A549 (cell line): ENCODE data around the gene TBC1D22A. TPM values are rescaled to one million over a fixed set of nuclear protein-coding genes. Genes with fewer than 3 reads are reported as not detected.

Experiments used
- ATAC-seq, 2 experiments: fragments of 200-7000 bp in 1 of 2; fragments of >200 bp in 1 of 2; cut with Nextera tagmentation in 1 of 2; cut with Tn5 transposase in 1 of 2; 3 replicates each; pipeline versions ENCODE4 v1.8.0 to v1.9.1; 2018 to 2020; ENCODE audit warnings: mild to moderate bottlenecking in 1 of 2, moderate library complexity in 1 of 2
- CTCF ChIA-PET: fragments of 300-600 bp; sonication (Branson Sonifier 250); formaldehyde crosslinking; extraction: SDS; loops from one replicate; lab custom pipeline; 2021; ENCODE audit warnings: antibody characterized with exemption, inconsistent platforms; lab: Yijun Ruan, JAX
- POLR2A ChIA-PET: fragments of 350-600 bp; formaldehyde crosslinking; extraction: SDS; loops from one replicate; lab custom pipeline; 2021; ENCODE audit warnings: antibody characterized with exemption, inconsistent platforms; lab: Yijun Ruan, JAX
- DNase-seq, 2 experiments: peaks; one replicate each; pipeline versions ENCODE4 v3.0.0 to v3.0.0-alpha.2; 2011 to 2016; ENCODE audit warnings: low read depth in 1 of 2, low spot score in 1 of 2
- FAIRE-seq: peaks from 2 replicates; lab custom pipeline; 2011; peaks lifted over from hg19 to GRCh38; lab: Jason Lieb, UNC
- H3K27ac ChIP-seq, 2 experiments: fragments of >200 bp; sonication (Bioruptor Twin); formaldehyde crosslinking; 3 replicates each; pipeline ENCODE4 v1.5.1; 2016 to 2017
- H3K4me1 ChIP-seq: fragments of >200 bp; sonication (Bioruptor Twin); formaldehyde crosslinking; 3 replicates; pipeline ENCODE4 v1.6.1; 2016
- H3K4me2 ChIP-seq: fragments of >200 bp; sonication (Bioruptor Twin); formaldehyde crosslinking; 3 replicates; pipeline ENCODE4 v1.6.1; 2016
- H3K4me3 ChIP-seq: fragments of >200 bp; sonication (Bioruptor Twin); formaldehyde crosslinking; 3 replicates; pipeline ENCODE4 v1.5.1; 2016
- H3K9me3 ChIP-seq: fragments of >200 bp; sonication (Bioruptor Twin); formaldehyde crosslinking; 3 replicates; pipeline ENCODE4 v1.6.1; 2016
- CBX2 ChIP-seq: fragments of 200-600 bp; sonication (generic); IDR thresholded peaks from 2 replicates; pipeline ENCODE4 v1.6.1; 2016; ENCODE audit warnings: low read depth, mild to moderate bottlenecking, borderline replicate concordance
- EHF ChIP-seq: fragments of 250-450 bp; sonication (Bioruptor Pico); IDR thresholded peaks from 2 replicates; pipeline ENCODE4 v1.5.0; 2020; ENCODE audit warnings: mild to moderate bottlenecking
- FOSB ChIP-seq: fragments of 250-450 bp; sonication (Bioruptor Pico); IDR thresholded peaks from 2 replicates; pipeline ENCODE4 v1.5.0; 2020; ENCODE audit warnings: mild to moderate bottlenecking, moderate library complexity
- FOSL2 ChIP-seq, 2 experiments: fragments of 450-650 bp in 1 of 2; fragments of >200 bp in 1 of 2; sonication (Bioruptor Twin) in 1 of 2; formaldehyde crosslinking; IDR thresholded peaks; 2 replicates each; pipeline versions ENCODE4 v1.5.0 to v1.6.1; 2016 to 2020; ENCODE audit warnings: mild to moderate bottlenecking in 1 of 2, moderate library complexity in 1 of 2
- GATA3 ChIP-seq: IDR thresholded peaks from 2 replicates; pipeline ENCODE4 v1.6.1; 2012; ENCODE audit warnings: borderline replicate concordance
- HEYL ChIP-seq: fragments of 250-450 bp; sonication (Bioruptor Pico); IDR thresholded peaks from 2 replicates; pipeline ENCODE4 v1.8.0; 2021; ENCODE audit warnings: mild to moderate bottlenecking, moderate library complexity
- JUN ChIP-seq, 2 experiments: fragments of >200 bp; sonication (Bioruptor Twin); formaldehyde crosslinking; IDR thresholded peaks; 2 replicates in 1 of 2; 3 replicates in 1 of 2; pipeline ENCODE4 v1.6.1; 2016 to 2017
- NR3C1 ChIP-seq: fragments of >200 bp; sonication (Bioruptor Twin); formaldehyde crosslinking; IDR thresholded peaks from 3 replicates; pipeline ENCODE4 v1.6.1; 2017
- PBX3 ChIP-seq: IDR thresholded peaks from 2 replicates; pipeline ENCODE4 v1.6.1; 2012
- PHF8 ChIP-seq: fragments of 200-600 bp; sonication (generic); IDR thresholded peaks from 2 replicates; pipeline ENCODE4 v1.6.1; 2016; ENCODE audit warnings: low read depth, mild to moderate bottlenecking, antibody characterized with exemption, moderate library complexity, borderline replicate concordance
- RAD21 ChIP-seq, 2 experiments: fragments of >200 bp in 1 of 2; sonication (Bioruptor Twin) in 1 of 2; formaldehyde crosslinking in 1 of 2; IDR thresholded peaks in 1 of 2; conservative IDR thresholded peaks in 1 of 2; 2 replicates in 1 of 2; 3 replicates in 1 of 2; pipeline ENCODE4 v1.6.1; 2012 to 2018; ENCODE audit warnings: inconsistent platforms in 1 of 2
- RARB ChIP-seq: fragments of 250-450 bp; sonication (Bioruptor Pico); IDR thresholded peaks from 2 replicates; pipeline ENCODE4 v1.8.0; 2021; ENCODE audit warnings: mild to moderate bottlenecking, moderate library complexity
- REST ChIP-seq: fragments of 200-600 bp; sonication (generic); IDR thresholded peaks from 2 replicates; pipeline ENCODE4 v1.6.1; 2016; ENCODE audit warnings: antibody characterized with exemption, mild to moderate bottlenecking, moderate library complexity
- RNF2 ChIP-seq: fragments of 200-600 bp; sonication (generic); IDR thresholded peaks from 2 replicates; pipeline ENCODE4 v1.6.1; 2016; ENCODE audit warnings: low read depth, mild to moderate bottlenecking, antibody characterized with exemption, moderate library complexity, borderline replicate concordance
- SREBF2 ChIP-seq: fragments of 450-650 bp; IDR thresholded peaks from 2 replicates; pipeline ENCODE4 v1.6.1; 2014; ENCODE audit warnings: mild to moderate bottlenecking, moderate library complexity
- ZC3H11A ChIP-seq: fragments of 450-650 bp; IDR thresholded peaks from 2 replicates; pipeline ENCODE4 v1.6.1; 2014; ENCODE audit warnings: antibody characterized with exemption, mild to moderate bottlenecking
- WGBS: methylation state at CpG from one replicate; pipeline ENCODE4 v1.1.6; 2017; ENCODE audit errors: missing lambda C conversion rate; 5-methylcytosine and 5-hydroxymethylcytosine counted together
- polyA plus RNA-seq, 4 experiments: library from polyadenylated mRNA; depleted of rRNA in 3 of 4; stranded (reverse); fragments of >200 nt; fragmentation: RNase III in 1 of 4; extraction: RNeasy Plus Mini Kit Qiagen cat#74134 plus additional on column Dnase treatment in 1 of 4; gene quantifications; 2 replicates in 3 of 4; 3 replicates in 1 of 4; pipeline ENCODE4 v1.2.3, GENCODE V29; 2011 to 2017
- TF ChIP-seq, protein P1 (sequence below): fragments of >200 bp; sonication (Bioruptor Twin); formaldehyde crosslinking; IDR thresholded peaks from 3 replicates; pipeline ENCODE4 v1.5.1; 2016
- TF ChIP-seq, protein P2 (sequence below): fragments of >200 bp; sonication (Bioruptor Twin); formaldehyde crosslinking; IDR thresholded peaks from 2 replicates; pipeline ENCODE4 v1.6.1; 2016

TBC1D22A gene
- polyA plus RNA-seq, 2 of the 4 experiments (the other 2 are of a cell fraction), result 8.9 to 10.8 TPM

DNA sequence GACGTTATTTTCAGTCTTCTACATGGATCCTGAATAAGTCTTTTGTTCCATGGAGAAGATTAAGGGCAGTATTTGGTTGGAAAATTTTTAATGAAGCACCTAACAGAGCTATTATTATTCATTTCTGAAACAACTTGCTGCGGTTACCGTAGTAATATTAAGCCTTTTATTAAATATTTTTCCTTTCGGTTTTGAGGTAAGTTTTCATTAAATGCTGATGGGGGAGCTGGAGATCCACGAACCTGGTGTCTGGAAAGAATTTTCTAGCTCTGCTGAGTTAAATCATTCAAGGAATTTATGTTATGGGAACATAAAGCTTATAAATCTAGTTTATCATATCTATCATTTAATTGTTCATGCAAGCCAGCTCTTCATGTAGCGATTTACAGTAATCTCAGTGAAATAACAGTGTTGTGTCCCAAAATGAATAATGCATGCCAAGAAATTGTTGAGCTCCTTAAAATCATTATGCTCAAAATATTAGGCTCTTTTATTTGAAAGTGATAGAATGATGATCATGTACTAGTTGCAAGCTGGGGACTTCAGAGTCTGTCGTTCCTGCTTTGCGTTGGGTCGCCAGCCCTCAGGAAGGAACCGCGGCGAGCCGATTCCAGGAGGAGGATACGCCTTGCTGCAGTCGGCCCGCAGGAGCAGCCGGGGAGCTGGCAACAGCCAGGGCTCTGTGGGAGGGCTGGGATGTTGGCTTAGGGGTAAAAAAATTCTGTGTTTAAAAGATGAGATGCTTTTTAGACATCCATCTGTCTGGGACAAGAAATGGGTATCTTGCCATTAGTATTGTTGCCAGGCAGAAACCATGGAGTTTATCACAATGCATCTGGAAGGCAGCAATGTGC lies 83.1 kb downstream of the TBC1D22A start:
- WGBS, result 86% methylated on average over 14 of the region's 17 CpGs
- Histone ChIP-seq H3K9me3 (no peaks in the 10 kb centered on the region), H3K4me1 (peaks cover 9% of the 10 kb centered on the region; the same call in 1 of the 3 replicates), H3K4me2 (no peak overlapping the region), H3K27ac (no peak overlapping the region), H3K4me3 (no peak overlapping the region)
- FAIRE-seq (no peak), ATAC-seq (no peak), DNase-seq (peak in 1 of 2 experiments; percentile 12)
- ChIA-PET POLR2A (no interaction called here), CTCF (interaction anchor here (0.6 to 2.0 kb wide), 6 partner anchors 9 to 1004 kb away, joined by 3 to 6 read pairs (median 4); no protein-coding TSS in a partner anchor)
- TF ChIP-seq, protein P1, sequence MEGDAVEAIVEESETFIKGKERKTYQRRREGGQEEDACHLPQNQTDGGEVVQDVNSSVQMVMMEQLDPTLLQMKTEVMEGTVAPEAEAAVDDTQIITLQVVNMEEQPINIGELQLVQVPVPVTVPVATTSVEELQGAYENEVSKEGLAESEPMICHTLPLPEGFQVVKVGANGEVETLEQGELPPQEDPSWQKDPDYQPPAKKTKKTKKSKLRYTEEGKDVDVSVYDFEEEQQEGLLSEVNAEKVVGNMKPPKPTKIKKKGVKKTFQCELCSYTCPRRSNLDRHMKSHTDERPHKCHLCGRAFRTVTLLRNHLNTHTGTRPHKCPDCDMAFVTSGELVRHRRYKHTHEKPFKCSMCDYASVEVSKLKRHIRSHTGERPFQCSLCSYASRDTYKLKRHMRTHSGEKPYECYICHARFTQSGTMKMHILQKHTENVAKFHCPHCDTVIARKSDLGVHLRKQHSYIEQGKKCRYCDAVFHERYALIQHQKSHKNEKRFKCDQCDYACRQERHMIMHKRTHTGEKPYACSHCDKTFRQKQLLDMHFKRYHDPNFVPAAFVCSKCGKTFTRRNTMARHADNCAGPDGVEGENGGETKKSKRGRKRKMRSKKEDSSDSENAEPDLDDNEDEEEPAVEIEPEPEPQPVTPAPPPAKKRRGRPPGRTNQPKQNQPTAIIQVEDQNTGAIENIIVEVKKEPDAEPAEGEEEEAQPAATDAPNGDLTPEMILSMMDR, result peak; percentile 28; the same call in 2 of the 3 replicates
- TF ChIP-seq RAD21 (conservative IDR thresholded peaks at IDR 0.05 in 1 of 2, IDR thresholded peaks at IDR 0.05 in 1 of 2), result peak; percentile 35 to 37; a peak in 3 of 5 replicates
- TF ChIP-seq EHF, result no peak

GRCh38 chr22:46846150-46846831 lies 83.8 kb downstream of the TBC1D22A start:
- H3K4me3 ChIP-seq, result no peak overlapping the region
- no peak overlapping the region for H3K27ac ChIP-seq
- no peaks in the 10 kb centered on the region for H3K9me3 ChIP-seq
- ATAC-seq, result no peak
- no peak overlapping the region for H3K4me2 ChIP-seq
- peaks cover 9% of the 10 kb centered on the region; the same call in 1 of the 3 replicates for H3K4me1 ChIP-seq
- POLR2A ChIA-PET, result no interaction called here
- 91% methylated on average over 17 of the region's 17 CpGs for WGBS
- CTCF ChIA-PET, result interaction anchor here (1.4 kb wide), 2 partner anchors 43 to 139 kb away, joined by 4 to 6 read pairs; no protein-coding TSS in a partner anchor
- no peak for FAIRE-seq
- no peak for TF ChIP-seq RARB
- TF ChIP-seq JUN (IDR thresholded peaks at IDR 0.05), result no peak
- TF ChIP-seq FOSL2 (IDR thresholded peaks at IDR 0.05), result no peak
- TF ChIP-seq FOSL2 (CRISPR knock-in tag; IDR thresholded peaks at IDR 0.05), result no peak
- no peak for TF ChIP-seq GATA3
- no peak for TF ChIP-seq SREBF2
- no peak for TF ChIP-seq CBX2
- DNase-seq, result no peak

- ChIA-PET CTCF (no interaction called here), POLR2A (no interaction called here)
- H3K4me2 ChIP-seq, result no peak overlapping the region
- H3K9me3 ChIP-seq, result no peaks in the 10 kb centered on the region
- TF ChIP-seq PHF8, result no peak
- no peak for TF ChIP-seq HEYL (CRISPR knock-in tag)
- TF ChIP-seq, protein P2, sequence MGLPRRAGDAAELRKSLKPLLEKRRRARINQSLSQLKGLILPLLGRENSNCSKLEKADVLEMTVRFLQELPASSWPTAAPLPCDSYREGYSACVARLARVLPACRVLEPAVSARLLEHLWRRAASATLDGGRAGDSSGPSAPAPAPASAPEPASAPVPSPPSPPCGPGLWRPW, result no peak
- no peak for TF ChIP-seq ZC3H11A
- no peak overlapping the region for H3K27ac ChIP-seq
- DNase-seq, result no peak
- H3K4me3 ChIP-seq, result no peak overlapping the region
- no peak for ATAC-seq
- no peak for FAIRE-seq
- H3K4me1 ChIP-seq, result peaks cover 9% of the 10 kb centered on the region; the same call in 1 of the 3 replicates
- 93% methylated on average over 12 of the region's 12 CpGs for WGBS
These were observed 84.4 kb downstream of the TBC1D22A start for GRCh38 chr22:46846832-46847355.

GRCh38 chr22:46848197-46848596 lies 85.7 kb downstream of the TBC1D22A start:
- Histone ChIP-seq H3K4me1 (peaks cover 9% of the 10 kb centered on the region; the same call in 1 of the 3 replicates), H3K27ac (no peak overlapping the region), H3K4me3 (no peak overlapping the region), H3K9me3 (no peaks in the 10 kb centered on the region), H3K4me2 (no peak overlapping the region)
- CTCF ChIA-PET, result no interaction called here
- POLR2A ChIA-PET, result no interaction called here
- DNase-seq (no peak), ATAC-seq (no peak), FAIRE-seq (no peak)
- WGBS, result 90% methylated on average over 11 of the region's 11 CpGs
- no peak for TF ChIP-seq FOSL2 (IDR thresholded peaks at IDR 0.05)
- no peak for TF ChIP-seq FOSL2 (CRISPR knock-in tag; IDR thresholded peaks at IDR 0.05)
- TF ChIP-seq FOSB, result no peak
- TF ChIP-seq, protein P2, result no peak
- no peak for TF ChIP-seq PBX3
- no peak for TF ChIP-seq REST
- TF ChIP-seq NR3C1, result no peak
- no peak for TF ChIP-seq RNF2
- no peak for TF ChIP-seq EHF
